Stimulated activated CD4-positive, alpha-beta T cell treated with anti-CD3 and anti-CD28 coated beads, Interleukin-4, amount 100 ng/mL, for 4 hours (primary cell): ENCODE data around the gene TMEM9.
A peak's percentile ranks its signal among the peaks of the same experiment; 100 is the strongest.

Source experiments
- DNase-seq, 2 experiments: peaks; one replicate each; pipeline ENCODE4 v3.0.0-alpha.2; 2020

TMEM9 gene

GRCh38 chr1:201126463-201126831, 27.8 kb downstream of the TMEM9 start:
- no peak for DNase-seq

GRCh38 chr1:201125800-201126199, 28.5 kb downstream of the TMEM9 start:
- DNase-seq, result no peak

GRCh38 chr1:201125019-201125418, 29.3 kb downstream of the TMEM9 start:
- DNase-seq, result no peak

DNA sequence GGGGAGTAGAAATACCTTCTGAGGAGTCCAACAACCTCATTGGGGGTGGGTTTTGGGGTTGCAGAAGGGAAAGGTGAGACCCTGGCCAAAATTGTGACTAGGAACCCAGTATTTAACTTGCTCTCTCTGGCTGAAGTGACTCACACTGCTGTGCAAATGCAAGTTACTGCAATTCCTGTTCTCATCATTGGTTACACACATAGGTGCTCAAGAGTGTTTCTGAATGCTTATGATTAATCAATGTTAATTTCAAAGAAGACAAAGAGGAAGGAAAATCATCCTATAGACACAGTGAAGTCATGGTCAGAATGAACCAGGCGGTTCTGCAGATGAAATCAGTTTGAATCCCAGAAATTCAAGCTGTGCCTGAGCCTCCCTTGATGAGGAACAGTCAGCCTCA, 30.4 kb downstream of the TMEM9 start:
- no peak for DNase-seq

GRCh38 chr1:201122321-201122957, 31.8 kb downstream of the TMEM9 start:
- DNase-seq, result no peak

DNA sequence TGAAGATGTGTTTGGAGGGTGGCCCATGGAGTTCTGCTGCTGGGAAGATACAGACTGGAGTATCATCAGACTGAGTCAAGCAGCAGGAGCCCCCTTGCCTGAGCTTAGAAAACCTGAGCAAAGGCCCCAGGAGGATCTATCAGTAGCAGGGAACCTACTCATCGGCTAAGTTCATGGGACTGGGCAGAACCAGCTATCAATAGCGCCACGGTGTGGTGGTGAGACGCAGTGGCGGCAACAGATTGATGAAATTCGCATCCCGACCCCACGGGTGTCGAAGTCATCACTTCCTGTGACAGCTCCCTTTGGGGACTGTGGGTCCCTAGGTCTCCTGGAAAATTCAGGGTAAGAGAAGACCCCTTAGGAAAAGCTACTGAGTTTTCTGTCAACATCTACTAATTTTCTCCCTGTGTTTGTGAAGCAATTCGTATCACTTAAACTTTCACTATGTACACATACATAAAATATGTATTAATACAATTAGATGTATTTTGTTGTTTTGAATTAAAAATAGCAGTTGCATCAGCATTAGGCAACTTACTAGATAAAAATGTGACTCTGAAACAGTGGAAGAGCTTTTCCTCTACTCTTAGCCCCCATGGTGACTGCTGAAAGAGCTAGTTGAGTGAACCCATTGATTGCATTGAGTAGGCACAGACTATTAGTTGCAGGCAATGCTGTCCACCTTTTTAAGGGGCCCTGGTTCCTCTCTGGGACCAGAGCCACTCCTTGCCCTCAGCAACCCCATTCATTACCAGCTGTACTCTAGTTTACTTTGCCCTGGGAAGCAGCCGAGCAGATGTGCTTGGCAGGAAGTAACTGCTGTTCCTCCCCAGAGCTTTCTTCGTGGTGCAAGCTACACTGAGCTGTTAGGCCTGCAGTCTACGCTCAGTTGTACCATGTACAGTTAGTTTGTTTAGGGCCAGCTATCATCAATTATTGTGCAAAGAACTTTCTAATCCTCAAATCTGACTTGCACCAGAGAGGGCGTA, 34.8 kb downstream of the TMEM9 start:
- DNase-seq, result peak; percentile 24 to 37

GRCh38 chr1:201116091-201116490, 38.2 kb downstream of the TMEM9 start:
- no peak for DNase-seq

- no peak for DNase-seq
Measured at GRCh38 chr1:201115390-201115937, 38.8 kb downstream of the TMEM9 start.

- DNase-seq, result peak; percentile 64 to 67
Measured at GRCh38 chr1:201114245-201115131, 39.8 kb downstream of the TMEM9 start.

GRCh38 chr1:201113451-201114244, 40.6 kb downstream of the TMEM9 start:
- DNase-seq, result no peak

- DNase-seq, result no peak
Measured at GRCh38 chr1:201112926-201113325, 41.3 kb downstream of the TMEM9 start.

DNA sequence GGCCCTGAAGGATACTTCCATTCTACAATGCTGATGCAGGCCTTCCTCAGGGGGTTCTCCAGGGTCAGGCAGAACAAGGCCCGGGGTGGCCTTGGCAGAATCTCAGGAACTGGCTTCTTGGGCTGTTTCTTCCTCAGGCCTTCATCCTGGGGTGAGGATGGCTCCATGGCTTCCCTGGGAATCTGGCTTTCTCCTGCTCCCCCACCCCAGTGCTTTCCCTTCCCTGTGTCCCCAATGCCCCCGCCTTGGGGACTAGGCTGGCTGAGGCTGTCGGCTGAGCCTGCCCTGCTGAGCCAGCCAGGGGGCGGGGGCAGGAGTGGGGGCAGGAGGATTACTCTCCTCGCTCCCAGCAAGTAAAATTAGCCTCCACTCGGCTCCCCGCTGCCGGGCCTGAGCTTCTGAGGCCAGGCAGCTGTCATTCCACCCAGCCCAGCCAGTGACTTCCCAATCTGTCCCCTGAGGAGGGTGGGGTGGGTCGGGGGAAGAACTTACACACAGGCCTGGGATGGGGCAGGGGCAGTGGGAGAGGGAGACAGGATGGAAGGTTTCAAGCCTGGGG, 42.0 kb downstream of the TMEM9 start, which contains the start of gene CACNA1S:
Gene CACNA1S (minus strand): TSS at position 254 of the 559 bp plus-strand sequence. CDS start 87 bp downstream, at position 167.
- no peak for DNase-seq

DNA sequence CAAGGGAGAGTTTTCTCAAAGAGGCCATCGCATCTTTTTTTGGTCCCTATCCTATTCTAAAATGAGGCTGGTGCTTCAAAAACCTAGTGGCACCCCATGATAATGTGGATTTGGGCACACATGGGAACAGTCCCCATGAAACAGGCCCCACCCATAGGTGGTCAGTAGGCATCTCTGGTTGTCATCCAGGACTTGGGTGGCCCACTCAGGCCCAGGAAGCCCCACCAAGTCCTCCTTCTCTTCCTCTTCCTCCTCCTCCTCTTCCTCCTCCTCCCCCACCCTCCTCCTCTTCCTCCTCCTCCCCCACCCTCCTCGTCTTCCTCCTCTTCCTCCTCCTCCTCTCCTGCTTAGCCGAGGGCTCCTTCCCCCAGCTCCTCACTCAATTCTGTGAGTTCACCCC, 42.6 kb downstream of the TMEM9 start:
- no peak for DNase-seq

DNA sequence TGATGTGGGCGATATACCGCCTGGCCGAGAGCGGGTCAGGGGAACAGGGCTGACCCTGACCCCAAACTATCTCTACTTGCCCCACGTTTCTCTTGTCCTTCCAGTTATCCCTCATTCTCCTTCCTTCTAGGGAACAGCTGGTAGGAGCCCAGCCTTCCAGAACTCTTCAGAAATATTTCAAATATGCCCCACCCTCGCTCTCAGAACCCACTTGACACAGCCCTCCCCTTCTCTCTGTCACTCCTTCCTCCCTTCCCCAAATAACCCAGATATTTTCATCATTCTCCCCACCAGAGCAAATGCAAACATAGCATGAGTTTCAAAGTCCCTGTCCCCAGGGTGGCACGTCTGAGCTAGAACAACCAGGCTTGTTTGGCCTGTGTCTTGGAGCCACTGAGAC, 43.1 kb downstream of the TMEM9 start:
- DNase-seq, result no peak

DNA sequence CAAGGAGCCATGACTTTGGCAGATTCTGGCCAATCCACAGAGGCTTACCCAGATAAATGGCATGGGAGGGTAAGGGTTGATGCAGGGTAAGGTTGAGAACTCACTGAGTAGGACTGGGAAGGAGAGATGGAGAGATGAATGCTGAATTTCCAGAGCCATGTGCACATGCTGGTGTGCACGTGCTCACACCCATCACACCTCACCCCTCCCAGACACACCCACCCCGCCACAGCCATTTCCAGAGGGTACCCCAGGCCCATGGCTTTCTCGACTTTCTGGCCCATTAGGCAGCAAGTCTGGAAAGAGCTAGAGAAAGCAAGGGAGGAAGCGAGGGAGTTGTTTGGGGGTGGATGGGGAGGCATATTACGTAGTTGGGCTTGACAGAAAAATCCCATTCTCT, 43.7 kb downstream of the TMEM9 start:
- no peak for DNase-seq

- DNase-seq, result no peak
Measured at GRCh38 chr1:201110138-201110537, 44.1 kb downstream of the TMEM9 start.

DNA sequence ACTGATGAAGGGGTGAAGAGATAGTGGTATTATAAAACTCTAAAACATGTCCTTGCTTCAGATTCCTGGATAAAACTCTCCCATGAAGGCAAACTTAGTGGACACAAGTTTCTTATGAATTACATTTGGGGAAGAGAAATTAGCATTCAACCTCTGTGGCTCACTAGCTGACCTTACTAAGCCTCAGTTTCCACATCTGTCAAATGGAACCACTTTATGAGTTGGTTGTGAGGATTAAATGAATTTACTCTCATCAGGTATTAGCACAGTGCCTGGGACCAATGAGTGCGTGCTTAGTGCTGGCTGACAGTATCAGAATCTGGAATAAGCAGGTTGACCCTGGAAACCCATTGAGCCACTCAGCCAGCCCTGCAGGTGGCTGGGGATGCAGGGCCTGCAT, 44.6 kb downstream of the TMEM9 start:
- no peak for DNase-seq

DNA sequence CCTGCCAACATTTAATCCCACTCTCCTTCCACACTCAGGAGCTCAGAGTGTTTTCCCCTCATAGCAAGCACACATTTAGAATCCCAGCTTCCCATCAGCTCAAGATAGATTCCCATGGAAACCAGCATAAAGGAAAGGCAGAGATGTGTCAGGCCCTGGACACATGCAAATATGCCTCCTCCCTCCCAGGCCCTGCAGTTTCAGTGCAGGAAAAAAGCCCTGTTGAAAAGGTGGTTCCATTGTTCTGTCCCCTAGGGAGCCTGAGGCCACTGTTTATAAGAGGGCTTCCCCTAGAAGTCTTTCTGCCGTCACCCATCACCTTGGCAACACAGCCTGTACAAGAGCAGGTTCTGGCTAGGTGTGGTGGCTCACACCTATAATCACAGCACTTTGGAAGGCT, 45.7 kb downstream of the TMEM9 start:
- no peak for DNase-seq

DNA sequence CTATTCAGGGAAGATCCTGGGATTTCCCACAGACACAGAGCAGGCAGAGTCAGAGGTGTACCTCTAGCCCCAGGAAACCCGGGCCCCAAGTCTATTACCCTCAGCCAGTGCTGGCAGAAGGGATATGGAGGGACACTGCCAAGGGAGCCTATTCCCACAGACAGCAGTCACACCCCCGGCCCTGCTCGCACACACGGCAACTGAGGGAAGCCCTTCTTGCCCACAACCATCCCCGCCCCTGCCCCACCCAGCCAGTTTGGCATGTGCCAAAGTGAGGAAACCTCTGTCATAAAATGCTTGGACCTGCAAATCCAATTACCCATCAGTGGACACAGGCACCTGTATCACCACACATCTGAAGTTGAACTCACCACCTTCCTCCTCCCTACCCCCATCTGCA, 48.6 kb downstream of the TMEM9 start:
- no peak for DNase-seq

DNA sequence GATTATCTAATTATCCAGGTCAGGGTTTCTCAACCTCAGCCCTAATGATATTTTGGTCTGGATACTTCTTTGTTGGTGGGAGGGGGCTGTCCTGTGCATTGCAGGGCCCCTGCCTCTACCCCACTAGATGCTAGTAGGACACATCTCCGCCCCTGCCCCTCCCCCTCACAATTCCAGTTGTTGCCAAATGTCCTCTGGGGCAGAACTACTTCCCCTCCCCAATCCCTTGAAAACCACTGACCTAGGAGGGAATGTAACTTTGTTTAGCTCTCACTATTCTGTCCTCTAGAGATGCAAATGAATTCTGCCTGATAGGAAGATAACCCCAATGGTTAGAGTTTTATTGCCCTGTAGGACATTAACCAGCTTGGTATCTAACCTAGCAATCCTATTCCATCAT, 50.1 kb downstream of the TMEM9 start:
- DNase-seq, result no peak

DNA sequence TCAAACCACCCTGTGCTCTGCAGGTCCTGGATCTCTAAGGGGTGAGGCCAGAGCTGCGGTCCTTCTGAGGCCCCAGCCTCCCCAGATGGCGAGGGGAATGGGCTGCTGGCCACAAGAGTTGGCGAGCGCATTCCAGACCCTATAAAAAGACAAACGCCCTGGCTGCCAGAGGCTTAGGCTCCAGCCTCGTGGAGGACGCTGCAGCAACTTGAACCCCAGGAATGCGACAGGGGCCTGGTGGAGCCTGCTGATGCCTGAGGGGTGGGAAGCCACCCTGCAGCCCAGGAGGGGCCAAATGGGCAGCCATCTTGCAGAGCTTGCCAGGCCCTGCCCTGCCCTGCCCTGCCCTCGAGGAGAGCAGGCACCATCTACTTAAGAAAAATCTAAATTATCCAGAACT, 50.6 kb downstream of the TMEM9 start:
- no peak for DNase-seq
